Sigmoid colon (tissue), 7 donors: ENCODE measurements around the gene GPC6. TPM values are rescaled to one million over a fixed set of nuclear protein-coding genes. Genes with fewer than 3 reads are reported as not detected.
A peak's percentile ranks its signal among the peaks of the same experiment; 100 is the strongest.

ENCODE experiments used
- DNase-seq: peaks from one replicate; pipeline ENCODE4 v3.0.0-alpha.2; 2019
- H3K27ac ChIP-seq, 4 donors: fragments of 200-600 bp; sonication (generic); one replicate each; pipeline ENCODE4 v1.5.1; 2016 to 2019; ENCODE audit warnings: mild to moderate bottlenecking in 1 of 4
- H3K27me3 ChIP-seq, 3 donors: fragments of 200-600 bp; sonication (generic); one replicate each; pipeline ENCODE4 v1.5.1; 2019; ENCODE audit warnings: mild to moderate bottlenecking in 1 of 3
- H3K36me3 ChIP-seq, 4 donors: fragments of 200-600 bp; sonication (generic); one replicate each; pipeline ENCODE4 v1.5.1; 2016 to 2019
- H3K4me1 ChIP-seq, 4 donors: fragments of 200-600 bp; sonication (generic); one replicate each; pipeline ENCODE4 v1.5.1; 2017 to 2019
- H3K4me3 ChIP-seq, 4 donors: fragments of 200-600 bp; sonication (generic); one replicate each; pipeline ENCODE4 v1.5.1; 2017 to 2019; ENCODE audit warnings: mild to moderate bottlenecking in 2 of 4, moderate library complexity in 1 of 4
- H3K9me3 ChIP-seq, 4 donors: fragments of 200-600 bp in 3 of 4; sonication (generic) in 3 of 4; one replicate each; pipeline versions ENCODE4 v1.5.1 to v1.6.1; 2013 to 2019
- CTCF ChIP-seq, 4 experiments: fragments of 450-650 bp in 3 of 4; fragments of 200-600 bp in 1 of 4; IDR thresholded peaks; one replicate each; pipeline ENCODE4 v1.5.1; 2016 to 2019; ENCODE audit warnings: antibody characterized with exemption in 4 of 4, mild to moderate bottlenecking in 3 of 4, moderate library complexity in 2 of 4
- EP300 ChIP-seq, 4 donors: sonication (generic); formaldehyde crosslinking; IDR thresholded peaks; one replicate each; pipeline ENCODE4 v1.6.1; 2017; ENCODE audit warnings: antibody characterized with exemption in 4 of 4
- POLR2A ChIP-seq, 2 donors: fragments of 450-650 bp; IDR thresholded peaks; one replicate each; pipeline ENCODE4 v1.6.1; 2016; ENCODE audit warnings: antibody characterized with exemption in 2 of 2, mild to moderate bottlenecking in 2 of 2, moderate library complexity in 2 of 2
- POLR2AphosphoS5 ChIP-seq, 4 donors: sonication (generic); formaldehyde crosslinking; IDR thresholded peaks; one replicate each; pipeline ENCODE4 v1.6.1; 2017; ENCODE audit warnings: antibody characterized with exemption in 4 of 4
- WGBS, 2 donors: extraction: QIAGEN DNeasy Blood & Tissue Kit; methylation state at CpG; one replicate each; pipeline ENCODE4 v1.1.7; 2013; 5-methylcytosine and 5-hydroxymethylcytosine counted together
- intact Hi-C: fragments of 100-400 bp; cut with DNase I; formaldehyde crosslinking; loops from one replicate; pipeline ENCODE4 v1.15.1; 2023
- polyA plus RNA-seq, 3 donors: library from polyadenylated mRNA; stranded (reverse); fragments of 200-250 nt; gene quantifications; one replicate each; pipeline ENCODE4 v1.2.3, GENCODE V29; 2013
- total RNA-seq, 4 donors: library from RNA; depleted of rRNA; stranded (reverse); fragments of >200 nt; gene quantifications; one replicate each; pipeline ENCODE4 v1.1.0, GENCODE V29; 2016
- donor health status: healthy with polysubstance abuse.
- donor health status: Bipolar disorder and iron deficiency.
- donor health status: healthy.

The GPC6 gene
- total and polyA plus RNA-seq, 7 donors: 0.23 to 27.5 (median 14.4) TPM

- no peak for TF ChIP-seq EP300 (IDR thresholded peaks at IDR 0.05)
- no peak for TF ChIP-seq CTCF (IDR thresholded peaks at IDR 0.05)
- TF ChIP-seq POLR2AphosphoS5 (IDR thresholded peaks at IDR 0.05): no peak
- TF ChIP-seq POLR2A (IDR thresholded peaks at IDR 0.05): no peak
- Histone ChIP-seq H3K36me3 (no peaks in the 10 kb centered on the region), H3K9me3 (no peaks in the 10 kb centered on the region), H3K27me3 (no peaks in the 10 kb centered on the region), H3K4me1 (peaks cover 2 to 11% (median 6%) of the 10 kb centered on the region in 4 donors), H3K4me3 (no peak overlapping the region), H3K27ac (no peak overlapping the region)
- WGBS, 2 donors: 81 to 92% methylated on average over 1 of the region's 1 CpG
- intact Hi-C loops: no loop called here
- no peak for DNase-seq
These were observed 1088.6 kb downstream of the GPC6 start for GRCh38 chr13:94315188-94315587.

- H3K27me3 ChIP-seq: no peaks in the 10 kb centered on the region
- intact Hi-C loops: no loop called here
- peak overlapping the region in 1 of 4 donors; percentile 23 for H3K27ac ChIP-seq
- no peak for DNase-seq
- H3K36me3 ChIP-seq: no peaks in the 10 kb centered on the region
- peaks cover 0 to 6% (median under 1%) of the 10 kb centered on the region in 4 donors for H3K4me1 ChIP-seq
- 53 to 54% methylated on average over 2 of the region's 2 CpGs for WGBS, 2 donors
- H3K9me3 ChIP-seq: no peaks in the 10 kb centered on the region
- no peak overlapping the region for H3K4me3 ChIP-seq
- TF ChIP-seq POLR2AphosphoS5 (IDR thresholded peaks at IDR 0.05) (no peak), POLR2A (IDR thresholded peaks at IDR 0.05) (no peak)
These were observed 1090.5 kb downstream of the GPC6 start for GRCh38 chr13:94317063-94317491.

GRCh38 chr13:94318418-94318817, 1091.8 kb downstream of the GPC6 start:
- Histone ChIP-seq H3K9me3 (no peaks in the 10 kb centered on the region), H3K4me3 (no peak overlapping the region), H3K4me1 (no peaks in the 10 kb centered on the region), H3K36me3 (no peaks in the 10 kb centered on the region), H3K27me3 (no peaks in the 10 kb centered on the region), H3K27ac (no peak overlapping the region)
- WGBS, 2 donors: 76 to 84% methylated on average over 3 of the region's 3 CpGs
- TF ChIP-seq POLR2AphosphoS5 (IDR thresholded peaks at IDR 0.05) (no peak), EP300 (IDR thresholded peaks at IDR 0.05) (no peak), CTCF (IDR thresholded peaks at IDR 0.05) (no peak), POLR2A (IDR thresholded peaks at IDR 0.05) (no peak)
- no peak for DNase-seq
- intact Hi-C loops: no loop called here

GRCh38 chr13:94319501-94319900, 1092.9 kb downstream of the GPC6 start:
- Histone ChIP-seq H3K4me1 (no peaks in the 10 kb centered on the region), H3K36me3 (no peaks in the 10 kb centered on the region), H3K27me3 (no peaks in the 10 kb centered on the region), H3K4me3 (no peak overlapping the region), H3K27ac (no peak overlapping the region), H3K9me3 (no peaks in the 10 kb centered on the region)
- intact Hi-C loops: no loop called here
- DNase-seq: no peak
- TF ChIP-seq POLR2AphosphoS5 (IDR thresholded peaks at IDR 0.05) (no peak), CTCF (IDR thresholded peaks at IDR 0.05) (no peak), EP300 (IDR thresholded peaks at IDR 0.05) (no peak), POLR2A (IDR thresholded peaks at IDR 0.05) (no peak)
- 92 to 96% methylated on average over 2 of the region's 2 CpGs for WGBS, 2 donors

- H3K36me3 ChIP-seq: no peaks in the 10 kb centered on the region
- H3K9me3 ChIP-seq: no peaks in the 10 kb centered on the region
- DNase-seq: no peak
- WGBS, 2 donors: 69 to 81% methylated on average over 6 of the region's 6 CpGs
- no peak overlapping the region for H3K27ac ChIP-seq
- TF ChIP-seq POLR2AphosphoS5 (IDR thresholded peaks at IDR 0.05): no peak
- no peak for TF ChIP-seq CTCF (IDR thresholded peaks at IDR 0.05)
- TF ChIP-seq EP300 (IDR thresholded peaks at IDR 0.05): no peak
- no peak for TF ChIP-seq POLR2A (IDR thresholded peaks at IDR 0.05)
- H3K27me3 ChIP-seq: no peaks in the 10 kb centered on the region
- no peaks in the 10 kb centered on the region for H3K4me1 ChIP-seq
- intact Hi-C loops: no loop called here
- no peak overlapping the region for H3K4me3 ChIP-seq
These were observed 1096.5 kb downstream of the GPC6 start for GRCh38 chr13:94322925-94323763.
